ENCODE data around the gene GRK6. TPM values are rescaled to one million over a fixed set of nuclear protein-coding genes. Genes with fewer than 3 reads are reported as not detected.
A peak's percentile ranks its signal among the peaks of the same experiment; 100 is the strongest.

Gene GRK6
- total and polyA plus RNA-seq, 3 donors from 2014 or later = 32.6 to 57.0 (median 51.8) TPM

- intact Hi-C loops (cut with DNase I; ENCODE audit: low total_unique reads) = no loop called here
- H3K27me3 ChIP-seq = no peaks in the 10 kb centered on the region
- no peak for TF ChIP-seq POLR2A (IDR thresholded peaks at IDR 0.05)
- TF ChIP-seq, protein P1, sequence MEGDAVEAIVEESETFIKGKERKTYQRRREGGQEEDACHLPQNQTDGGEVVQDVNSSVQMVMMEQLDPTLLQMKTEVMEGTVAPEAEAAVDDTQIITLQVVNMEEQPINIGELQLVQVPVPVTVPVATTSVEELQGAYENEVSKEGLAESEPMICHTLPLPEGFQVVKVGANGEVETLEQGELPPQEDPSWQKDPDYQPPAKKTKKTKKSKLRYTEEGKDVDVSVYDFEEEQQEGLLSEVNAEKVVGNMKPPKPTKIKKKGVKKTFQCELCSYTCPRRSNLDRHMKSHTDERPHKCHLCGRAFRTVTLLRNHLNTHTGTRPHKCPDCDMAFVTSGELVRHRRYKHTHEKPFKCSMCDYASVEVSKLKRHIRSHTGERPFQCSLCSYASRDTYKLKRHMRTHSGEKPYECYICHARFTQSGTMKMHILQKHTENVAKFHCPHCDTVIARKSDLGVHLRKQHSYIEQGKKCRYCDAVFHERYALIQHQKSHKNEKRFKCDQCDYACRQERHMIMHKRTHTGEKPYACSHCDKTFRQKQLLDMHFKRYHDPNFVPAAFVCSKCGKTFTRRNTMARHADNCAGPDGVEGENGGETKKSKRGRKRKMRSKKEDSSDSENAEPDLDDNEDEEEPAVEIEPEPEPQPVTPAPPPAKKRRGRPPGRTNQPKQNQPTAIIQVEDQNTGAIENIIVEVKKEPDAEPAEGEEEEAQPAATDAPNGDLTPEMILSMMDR (IDR thresholded peaks at IDR 0.05) = no peak
Measured at GRCh38 chr5:177387405-177387804, 39.1 kb upstream of the GRK6 start.

GRCh38 chr5:177388521-177389052 lies 37.9 kb upstream of the GRK6 start:
- Histone ChIP-seq H3K4me3 (no peak overlapping the region), H3K36me3 (ENCODE audit: low read depth, missing control alignments) (no peaks in the 10 kb centered on the region), H3K9me3 (no peaks in the 10 kb centered on the region), H3K27me3 (no peaks in the 10 kb centered on the region), H3K27ac (no peak overlapping the region), H3K4me1 (no peaks in the 10 kb centered on the region)
- no peak for DNase-seq
- no peak for TF ChIP-seq POLR2A (IDR thresholded peaks at IDR 0.05)
- TF ChIP-seq, protein P1 (IDR thresholded peaks at IDR 0.05) = no peak
- intact Hi-C loops (cut with DNase I; ENCODE audit: low total_unique reads) = no loop called here
- 89 to 100% methylated on average over 8 to 10 of the region's 10 CpGs for WGBS, 2 donors

More at GRCh38 chr5:177387405-177387804, 39.1 kb upstream of the GRK6 start:
- no peak overlapping the region for H3K4me3 ChIP-seq
- no peaks in the 10 kb centered on the region for H3K36me3 ChIP-seq (ENCODE audit: low read depth, missing control alignments)
- no peaks in the 10 kb centered on the region for H3K9me3 ChIP-seq
- H3K27ac ChIP-seq = no peak overlapping the region
- no peak for DNase-seq
- WGBS, 2 donors = 85 to 87% methylated on average over 12 to 14 of the region's 14 CpGs
- H3K4me1 ChIP-seq = peaks cover 5% of the 10 kb centered on the region

GRCh38 chr5:177389241-177390169 lies 37.0 kb upstream of the GRK6 start:
- intact Hi-C loops (cut with DNase I; ENCODE audit: low total_unique reads) = loop anchor here (10.0 kb wide), 1 partner anchor 115 kb away; the partner anchor contains the start of gene DOK3
- Histone ChIP-seq H3K36me3 (ENCODE audit: low read depth, missing control alignments) (no peaks in the 10 kb centered on the region), H3K27ac (no peak overlapping the region), H3K4me3 (no peak overlapping the region), H3K9me3 (no peaks in the 10 kb centered on the region), H3K27me3 (no peaks in the 10 kb centered on the region), H3K4me1 (no peaks in the 10 kb centered on the region)
- 57 to 62% methylated on average over 19 to 21 of the region's 21 CpGs for WGBS, 2 donors
- TF ChIP-seq POLR2A (IDR thresholded peaks at IDR 0.05) = no peak
- TF ChIP-seq, protein P1 (IDR thresholded peaks at IDR 0.05) = no peak
- DNase-seq = no peak

GRCh38 chr5:177390363-177391300 lies 35.8 kb upstream of the GRK6 start:
- H3K27me3 ChIP-seq = no peaks in the 10 kb centered on the region

More at GRCh38 chr5:177390363-177391300, 35.8 kb upstream of the GRK6 start:
- DNase-seq = peak; percentile 92
- TF ChIP-seq, protein P1 (IDR thresholded peaks at IDR 0.05) = peak; percentile 96 to 98 (median 96)
- no peak for TF ChIP-seq POLR2A (IDR thresholded peaks at IDR 0.05)
- H3K9me3 ChIP-seq = no peaks in the 10 kb centered on the region
- H3K36me3 ChIP-seq (ENCODE audit: low read depth, missing control alignments) = no peaks in the 10 kb centered on the region
- H3K4me1 ChIP-seq = no peaks in the 10 kb centered on the region
- WGBS, 2 donors = 29 to 44% methylated on average over 12 to 13 of the region's 13 CpGs
- intact Hi-C loops (cut with DNase I; ENCODE audit: low total_unique reads) = loop anchor here (10.0 kb wide), 1 partner anchor 114 kb away; the partner anchor contains the start of gene DOK3
- H3K4me3 ChIP-seq = no peak overlapping the region
- no peak overlapping the region for H3K27ac ChIP-seq
